HepG2 (cell line): ENCODE measurements around the gene ABCB10. TPM values are rescaled to one million over a fixed set of nuclear protein-coding genes. Genes with fewer than 3 reads are reported as not detected.
"Not testable (repeated sequence)": the region's sequence is repeated elsewhere in the genome, so short reads cannot be mapped to it uniquely, and the experiment has no call there.

Source experiments
- ATAC-seq: fragments of 200-7000 bp; cut with Tn5 transposase; 3 replicates; pipeline ENCODE4 v1.9.1; 2020; ENCODE audit warnings: mild to moderate bottlenecking, moderate library complexity
- BruUV-seq: library from RNA; stranded (reverse); fragments of 400-500 nt; replicated peaks from 2 replicates; lab custom pipeline; 2021; lab: Mats Ljungman, UMichigan
- CTCF ChIA-PET: fragments of 300-600 bp; formaldehyde crosslinking; extraction: SDS; loops from one replicate; lab custom pipeline; 2021; ENCODE audit warnings: low total read pairs, inconsistent platforms, low intra/inter-chr PET ratio; lab: Yijun Ruan, JAX
- POLR2A ChIA-PET: fragments of 350-600 bp; sonication (Branson Sonifier 250); formaldehyde crosslinking; loops from one replicate; lab custom pipeline; 2020; ENCODE audit warnings: antibody characterized with exemption, inconsistent platforms; lab: Yijun Ruan, JAX
- DNase-seq: peaks from one replicate; pipeline ENCODE4 v3.0.0-alpha.2; 2015; ENCODE audit warnings: low spot score
- FAIRE-seq: peaks from 3 replicates; lab custom pipeline; 2011; peaks lifted over from hg19 to GRCh38; lab: Jason Lieb, UNC
- H2AFZ ChIP-seq: one replicate; pipeline ENCODE4 v1.6.1; 2011; ENCODE audit warnings: low read length, inconsistent platforms
- H3K27ac ChIP-seq: fragments of 300-600 bp; 3 replicates; pipeline ENCODE4 v1.8.0; 2011; ENCODE audit warnings: mixed run types, mild to moderate bottlenecking, mixed read lengths, low read length, inconsistent platforms; ENCODE audit not compliant: insufficient read depth; ENCODE audit errors: extremely low read length
- H3K27me3 ChIP-seq, 2 experiments: fragments of 200-600 bp in 1 of 2; 2 replicates in 1 of 2; 3 replicates in 1 of 2; pipeline versions ENCODE4 v1.6.0 to v1.8.0; 2011; ENCODE audit warnings: low read length in 2 of 2, mild to moderate bottlenecking in 2 of 2, moderate library complexity in 2 of 2, inconsistent platforms in 1 of 2; ENCODE audit not compliant: insufficient read depth in 2 of 2, control insufficient read depth in 1 of 2
- H3K36me3 ChIP-seq, 2 experiments: fragments of 200-600 bp in 1 of 2; replicated peaks in 1 of 2; 2 replicates in 1 of 2; 3 replicates in 1 of 2; pipeline versions ENCODE4 v1.5.1 to v1.8.0; 2011; ENCODE audit warnings: low read length in 2 of 2, inconsistent platforms in 1 of 2; ENCODE audit not compliant: insufficient read depth in 2 of 2, control insufficient read depth in 1 of 2
- H3K4me1 ChIP-seq: 2 replicates; pipeline ENCODE4 v1.5.1; 2012; ENCODE audit warnings: low read length, inconsistent platforms; ENCODE audit not compliant: insufficient read depth
- H3K4me2 ChIP-seq: 2 replicates; pipeline ENCODE4 v1.6.0; 2011; ENCODE audit warnings: low read depth, low read length, inconsistent platforms
- H3K4me3 ChIP-seq, 3 experiments: fragments of 200-600 bp in 1 of 3; sonication (generic), shearing (Covaris generic) in 1 of 3; replicated peaks in 1 of 3; 2 replicates each; pipeline ENCODE4 v1.5.1; 2011 to 2016; ENCODE audit warnings: low read length in 3 of 3, inconsistent platforms in 2 of 3, low read depth in 2 of 3, mild to moderate bottlenecking in 2 of 3, control low read depth in 1 of 3, mixed read lengths in 1 of 3; ENCODE audit not compliant: insufficient read depth in 1 of 3
- H3K79me2 ChIP-seq: one replicate; pipeline ENCODE4 v1.6.1; 2011; ENCODE audit warnings: low read length, inconsistent platforms; ENCODE audit not compliant: insufficient read depth
- H3K9ac ChIP-seq: 2 replicates; pipeline ENCODE4 v1.6.0; 2011; ENCODE audit warnings: mild to moderate bottlenecking, low read depth, low read length, inconsistent platforms; ENCODE audit not compliant: insufficient read depth
- H3K9me3 ChIP-seq: 2 replicates; pipeline ENCODE4 v1.5.1; 2012; ENCODE audit warnings: mild to moderate bottlenecking, low read length
- H4K20me1 ChIP-seq: 2 replicates; pipeline ENCODE4 v1.6.0; 2011; ENCODE audit warnings: inconsistent platforms, mild to moderate bottlenecking, low read length, moderate library complexity; ENCODE audit not compliant: insufficient read depth
- STAG1 ChIP-seq: sonication (generic); formaldehyde crosslinking; IDR thresholded peaks from 2 replicates; pipeline ENCODE4 v1.4.0; 2020; ENCODE audit warnings: missing genetic modification reagents
- XRCC5 ChIP-seq: fragments of 200-400 bp; formaldehyde crosslinking; optimal IDR thresholded peaks from 2 replicates; pipeline ENCODE3; 2017; ENCODE audit warnings: mild to moderate bottlenecking, low read length
- ZNF558 ChIP-seq: sonication (generic); formaldehyde crosslinking; IDR thresholded peaks from 2 replicates; pipeline ENCODE4 v1.9.0; 2022; ENCODE audit warnings: mild to moderate bottlenecking, missing genetic modification reagents, borderline replicate concordance
- ZNF674 ChIP-seq: sonication (generic); formaldehyde crosslinking; IDR thresholded peaks from 2 replicates; pipeline ENCODE4 v1.5.0; 2020; ENCODE audit warnings: low read depth, mild to moderate bottlenecking, missing genetic modification reagents
- ZNF891 ChIP-seq: sonication (generic); formaldehyde crosslinking; IDR thresholded peaks from 2 replicates; pipeline ENCODE4 v1.5.0; 2020; ENCODE audit warnings: mild to moderate bottlenecking, missing genetic modification reagents
- WGBS: methylation state at CpG from one replicate; pipeline ENCODE4 v1.1.6; 2017; ENCODE audit warnings: low lambda C conversion rate; 5-methylcytosine and 5-hydroxymethylcytosine counted together
- in situ Hi-C: cut with HindIII; loops from 2 replicates; pipeline ENCODE4 v1.10.0; 2017; ENCODE audit warnings: low pct_unique_long_range_greater_than_20kb; ENCODE audit not compliant: extremely low pct_ligation_motif_present
- intact Hi-C: fragments of 100-400 bp; cut with micrococcal nuclease; formaldehyde crosslinking; loops from one replicate; pipeline ENCODE4 v1.10.0; 2022; ENCODE audit not compliant: unreplicated experiment
- polyA plus RNA-seq, 8 experiments: library from polyadenylated mRNA; depleted of rRNA in 3 of 8; stranded (reverse) in 7 of 8; unstranded in 1 of 8; fragments of >200 nt; fragmentation: Illumina TruSeq in 4 of 8; extraction: Trizol in 4 of 8; gene quantifications; 2 replicates each; pipeline versions ENCODE4 v1.2.1 to v1.2.3, GENCODE V29; 2011 to 2016; ENCODE audit warnings: low read depth in 4 of 8, missing spikeins in 1 of 8, mixed read lengths in 1 of 8; ENCODE audit not compliant: insufficient read depth in 1 of 8
- total RNA-seq, 5 experiments: library from RNA; depleted of rRNA; stranded (reverse); fragments of >200 nt; fragmentation: Illumina TruSeq; extraction: Trizol; gene quantifications; 2 replicates each; pipeline ENCODE4 v1.2.3, GENCODE V29; 2016; ENCODE audit warnings: low read depth in 1 of 5
- TF ChIP-seq, protein P1 (sequence below): sonication (generic); formaldehyde crosslinking; IDR thresholded peaks from 2 replicates; pipeline ENCODE4 v1.5.0; 2020; ENCODE audit warnings: mild to moderate bottlenecking, missing genetic modification reagents, moderate library complexity

Gene ABCB10
- total and polyA plus RNA-seq, 2 of the 13 experiments (the other 11 are each of a cell fraction or from before 2014, with no cell fraction given): 11.2 to 28.9 TPM

DNA sequence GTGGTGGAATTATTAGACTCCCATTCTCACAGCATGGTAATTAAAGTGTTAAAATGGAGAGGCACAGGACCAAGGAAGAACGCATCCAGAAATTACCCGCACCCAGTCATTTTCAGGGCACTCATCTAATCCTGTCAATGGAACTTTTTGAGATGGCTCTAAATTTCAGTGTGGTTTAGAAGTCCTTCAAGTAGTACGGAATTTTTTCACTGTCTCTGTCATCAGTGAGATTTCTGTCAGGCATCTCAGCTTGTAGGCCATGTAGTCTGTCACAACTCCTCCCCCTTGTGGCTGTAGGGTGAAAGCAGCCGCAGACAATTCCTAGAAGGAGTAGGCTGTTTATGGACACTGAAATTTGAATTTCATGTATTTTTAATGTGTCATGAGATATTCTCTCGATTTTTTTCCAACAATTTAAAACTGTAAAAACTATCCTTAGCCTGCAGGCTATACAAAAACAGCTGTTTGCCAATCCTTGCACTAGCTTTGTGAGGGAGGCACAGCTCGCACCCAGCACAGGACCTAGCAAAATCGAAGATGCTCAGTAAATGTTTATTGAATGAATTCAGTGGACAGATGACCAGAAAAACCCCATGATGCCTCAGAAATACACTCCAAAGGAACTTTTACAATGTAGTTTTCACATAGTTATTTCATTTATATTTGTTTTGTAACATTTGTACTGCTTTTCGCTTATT is 43.8 kb downstream of the ABCB10 start (continued):
- TF ChIP-seq ZNF891 (no peak), STAG1 (peak; percentile 73), ZNF558 (CRISPR knock-in tag) (no peak), XRCC5 (peak; percentile 44), ZNF674 (CRISPR knock-in tag) (no peak)
- TF ChIP-seq, protein P1, sequence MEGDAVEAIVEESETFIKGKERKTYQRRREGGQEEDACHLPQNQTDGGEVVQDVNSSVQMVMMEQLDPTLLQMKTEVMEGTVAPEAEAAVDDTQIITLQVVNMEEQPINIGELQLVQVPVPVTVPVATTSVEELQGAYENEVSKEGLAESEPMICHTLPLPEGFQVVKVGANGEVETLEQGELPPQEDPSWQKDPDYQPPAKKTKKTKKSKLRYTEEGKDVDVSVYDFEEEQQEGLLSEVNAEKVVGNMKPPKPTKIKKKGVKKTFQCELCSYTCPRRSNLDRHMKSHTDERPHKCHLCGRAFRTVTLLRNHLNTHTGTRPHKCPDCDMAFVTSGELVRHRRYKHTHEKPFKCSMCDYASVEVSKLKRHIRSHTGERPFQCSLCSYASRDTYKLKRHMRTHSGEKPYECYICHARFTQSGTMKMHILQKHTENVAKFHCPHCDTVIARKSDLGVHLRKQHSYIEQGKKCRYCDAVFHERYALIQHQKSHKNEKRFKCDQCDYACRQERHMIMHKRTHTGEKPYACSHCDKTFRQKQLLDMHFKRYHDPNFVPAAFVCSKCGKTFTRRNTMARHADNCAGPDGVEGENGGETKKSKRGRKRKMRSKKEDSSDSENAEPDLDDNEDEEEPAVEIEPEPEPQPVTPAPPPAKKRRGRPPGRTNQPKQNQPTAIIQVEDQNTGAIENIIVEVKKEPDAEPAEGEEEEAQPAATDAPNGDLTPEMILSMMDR: peak; percentile 83

DNA sequence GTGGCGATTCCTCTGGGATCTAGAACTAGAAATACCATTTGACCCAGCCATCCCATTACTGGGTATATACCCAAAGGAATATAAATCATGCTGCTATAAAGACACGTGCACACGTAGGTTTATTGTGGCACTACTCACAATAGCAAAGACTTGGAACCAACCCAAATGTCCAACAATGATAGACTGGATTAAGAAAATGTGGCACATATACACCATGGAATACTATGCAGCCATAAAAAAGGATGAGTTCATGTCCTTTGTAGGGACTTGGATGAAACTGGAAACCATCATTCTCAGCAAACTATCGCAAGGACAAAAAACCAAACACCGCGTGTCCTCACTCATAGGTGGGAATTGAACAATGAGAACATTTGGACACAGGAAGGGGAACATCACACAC is 46.9 kb downstream of the ABCB10 start:
- H3K4me1 ChIP-seq: peaks cover 23% of the 10 kb centered on the region
- POLR2A ChIA-PET, H2AFZ ChIP-seq, H3K4me2 ChIP-seq, H3K36me3 ChIP-seq, in situ Hi-C loops, H3K27me3 ChIP-seq, H3K27ac ChIP-seq, H4K20me1 ChIP-seq, CTCF ChIA-PET, ATAC-seq, FAIRE-seq, BruUV-seq, DNase-seq, H3K9me3 ChIP-seq, H3K4me3 ChIP-seq, H3K9ac ChIP-seq, intact Hi-C loops: not testable (repeated sequence)
- peaks cover 12% of the 10 kb centered on the region for H3K79me2 ChIP-seq
- WGBS: 85% methylated on average over 6 of the region's 6 CpGs

DNA sequence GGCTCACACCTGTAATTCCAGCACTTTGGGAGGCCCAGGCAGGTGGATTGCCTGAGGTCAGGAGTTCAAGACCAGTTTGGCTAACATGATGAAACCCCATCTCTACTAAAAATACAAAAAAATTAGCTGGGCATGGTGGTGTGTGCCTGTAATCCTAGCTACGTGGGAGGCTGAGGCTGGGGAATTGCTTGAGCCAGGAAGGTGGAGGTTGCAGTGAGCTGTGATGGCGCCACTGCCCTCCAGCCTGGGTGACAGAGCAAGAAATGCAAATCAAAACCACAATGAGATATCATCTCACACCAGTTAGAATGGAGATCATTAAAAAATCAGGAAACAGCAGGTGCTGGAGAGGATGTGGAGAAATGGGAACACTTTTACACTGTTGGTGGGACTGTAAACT is 47.3 kb downstream of the ABCB10 start:
- H3K9ac ChIP-seq, H3K27me3 ChIP-seq, CTCF ChIA-PET, H4K20me1 ChIP-seq, in situ Hi-C loops, H2AFZ ChIP-seq, H3K36me3 ChIP-seq, BruUV-seq, H3K9me3 ChIP-seq, H3K4me2 ChIP-seq, ATAC-seq, FAIRE-seq, DNase-seq, intact Hi-C loops, H3K27ac ChIP-seq, POLR2A ChIA-PET, H3K4me3 ChIP-seq: not testable (repeated sequence)
- H3K79me2 ChIP-seq: peaks cover 16% of the 10 kb centered on the region
- WGBS: 29% methylated on average over 2 of the region's 2 CpGs
- peaks cover 27% of the 10 kb centered on the region for H3K4me1 ChIP-seq
